Mononuclear cell (primary cell): ENCODE measurements around the gene SH3GL3. TPM values are rescaled to one million over a fixed set of nuclear protein-coding genes. Genes with fewer than 3 reads are reported as not detected.

ENCODE experiments used
- H3K27me3 ChIP-seq: 2 replicates; pipeline ENCODE4 v1.6.0; 2011; ENCODE audit warnings: low read length, control low read depth; ENCODE audit not compliant: insufficient read depth
- H3K4me1 ChIP-seq: 2 replicates; pipeline ENCODE4 v1.5.1; 2011; ENCODE audit warnings: mild to moderate bottlenecking, low read length, control low read depth; ENCODE audit not compliant: insufficient read depth
- H3K4me3 ChIP-seq: 2 replicates; pipeline ENCODE4 v1.5.1; 2011; ENCODE audit warnings: mild to moderate bottlenecking, low read length, moderate library complexity
- H3K9me3 ChIP-seq: 2 replicates; pipeline ENCODE4 v1.5.1; 2011; ENCODE audit warnings: low read depth, mild to moderate bottlenecking, control low read depth, low read length
- total RNA-seq: library from RNA; depleted of rRNA; stranded (reverse); fragments of >200 nt; gene quantifications from one replicate; pipeline ENCODE4 v1.2.3, GENCODE V29; 2012

The SH3GL3 gene
- total RNA-seq, 1 donor, result not detected

GRCh38 chr15:83556754-83557153, 109.6 kb downstream of the SH3GL3 start:
- no peaks in the 10 kb centered on the region for H3K4me1 ChIP-seq
- H3K4me3 ChIP-seq, result no peak overlapping the region
- no peaks in the 10 kb centered on the region for H3K9me3 ChIP-seq
- H3K27me3 ChIP-seq, result no peaks in the 10 kb centered on the region

DNA sequence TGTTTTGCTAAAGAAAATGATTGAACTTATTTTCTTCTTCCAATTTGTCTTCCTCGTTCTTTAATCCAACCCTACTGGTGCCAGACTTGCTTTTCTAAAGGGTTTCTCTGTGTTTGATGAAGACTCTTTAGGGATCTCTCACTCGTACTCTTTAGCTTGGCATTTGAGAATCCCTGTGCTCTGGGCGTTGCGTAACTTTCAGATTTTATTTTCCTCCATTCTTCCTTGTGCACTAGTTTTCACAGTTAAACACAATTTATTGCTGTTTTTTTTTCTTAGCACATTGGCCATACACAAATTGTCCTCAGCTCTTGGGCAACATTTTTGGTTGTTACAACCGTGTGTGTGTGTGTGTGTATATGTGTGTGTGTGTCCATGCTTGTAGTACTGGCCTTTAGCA, 111.0 kb downstream of the SH3GL3 start:
- Histone ChIP-seq H3K4me1 (no peaks in the 10 kb centered on the region), H3K27me3 (no peaks in the 10 kb centered on the region), H3K4me3 (no peak overlapping the region), H3K9me3 (no peaks in the 10 kb centered on the region)

DNA sequence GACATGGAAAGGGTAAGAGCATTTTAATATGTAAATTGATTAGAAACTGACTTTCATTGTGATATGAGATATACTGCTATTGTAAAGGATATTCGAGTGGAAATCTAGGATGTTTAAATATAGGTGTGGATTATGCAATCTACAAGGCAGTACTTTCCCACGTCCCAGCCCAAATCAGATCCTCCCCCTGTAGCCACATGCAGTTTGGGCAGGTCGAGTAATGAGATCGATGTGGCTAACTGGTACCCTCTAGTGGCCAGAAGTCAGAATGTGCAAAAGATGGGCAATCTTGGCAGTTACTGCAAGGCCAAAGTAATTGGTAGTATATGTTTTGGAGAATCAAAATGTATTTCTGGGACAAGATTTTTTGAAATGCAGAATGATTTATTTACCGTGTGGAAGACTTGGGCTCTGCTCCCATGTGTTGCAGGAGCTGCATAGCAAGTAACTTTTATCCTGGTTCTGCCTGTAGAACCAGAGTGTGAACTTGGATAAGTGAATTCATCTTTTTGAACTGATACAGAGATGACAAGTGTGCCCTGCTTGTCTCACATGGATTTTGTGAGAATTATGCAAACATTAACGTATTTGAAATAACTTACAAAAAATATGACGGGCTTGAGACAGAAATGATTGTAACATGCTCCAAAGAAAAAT, 112.3 kb downstream of the SH3GL3 start:
- no peak overlapping the region for H3K4me3 ChIP-seq
- no peaks in the 10 kb centered on the region for H3K9me3 ChIP-seq
- no peaks in the 10 kb centered on the region for H3K4me1 ChIP-seq
- H3K27me3 ChIP-seq, result no peaks in the 10 kb centered on the region

DNA sequence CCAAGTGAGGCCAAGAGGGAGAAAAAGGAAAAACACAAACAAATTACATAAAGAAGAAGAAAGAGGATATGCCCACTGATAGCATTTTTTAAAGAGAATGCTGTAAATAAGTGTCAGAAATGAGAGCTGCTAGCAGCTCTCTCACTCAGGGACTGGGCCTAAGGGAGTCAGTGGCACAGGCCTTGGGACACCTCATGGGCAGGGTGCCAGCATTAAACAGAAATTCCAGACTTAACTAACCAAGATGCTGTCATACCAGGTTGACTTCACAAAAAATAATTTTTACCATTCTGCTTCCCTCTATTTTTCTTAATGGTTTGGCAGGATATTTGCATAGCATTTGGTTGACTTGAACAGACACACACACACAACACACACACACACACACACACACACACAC, 114.5 kb downstream of the SH3GL3 start:
- no peaks in the 10 kb centered on the region for H3K9me3 ChIP-seq
- no peak overlapping the region for H3K4me3 ChIP-seq
- no peaks in the 10 kb centered on the region for H3K27me3 ChIP-seq
- H3K4me1 ChIP-seq, result no peaks in the 10 kb centered on the region

DNA sequence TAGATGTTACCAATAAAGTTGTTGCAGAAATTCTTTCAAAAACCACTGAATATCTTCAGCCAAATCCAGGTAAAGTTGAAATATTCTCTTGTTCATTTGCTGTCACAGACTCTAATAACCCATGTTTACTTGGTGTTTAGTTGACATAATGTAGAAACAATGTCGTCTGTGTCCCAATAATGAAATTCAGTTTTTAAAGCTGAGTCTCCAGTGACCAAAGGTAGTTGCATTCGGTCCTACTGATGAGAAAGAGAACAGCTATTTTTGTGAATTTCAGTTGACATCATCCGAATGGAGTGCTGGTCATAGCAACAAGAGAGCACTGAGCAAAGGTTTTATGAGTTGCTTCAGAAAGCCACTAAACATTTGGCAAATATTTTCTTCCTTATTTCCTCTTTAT, 118.0 kb downstream of the SH3GL3 start:
- Histone ChIP-seq H3K9me3 (no peaks in the 10 kb centered on the region), H3K27me3 (no peaks in the 10 kb centered on the region), H3K4me1 (no peaks in the 10 kb centered on the region), H3K4me3 (no peak overlapping the region)

- Histone ChIP-seq H3K4me1 (no peaks in the 10 kb centered on the region), H3K9me3 (no peaks in the 10 kb centered on the region), H3K4me3 (no peak overlapping the region), H3K27me3 (no peaks in the 10 kb centered on the region)
These were observed 118.5 kb downstream of the SH3GL3 start for GRCh38 chr15:83565553-83566159.

- no peak overlapping the region for H3K4me3 ChIP-seq
- H3K27me3 ChIP-seq, result no peaks in the 10 kb centered on the region
- H3K4me1 ChIP-seq, result no peaks in the 10 kb centered on the region
- H3K9me3 ChIP-seq, result no peaks in the 10 kb centered on the region
These were observed 120.2 kb downstream of the SH3GL3 start for GRCh38 chr15:83567318-83567717.

- H3K4me1 ChIP-seq, result no peaks in the 10 kb centered on the region
- no peaks in the 10 kb centered on the region for H3K27me3 ChIP-seq
- no peaks in the 10 kb centered on the region for H3K9me3 ChIP-seq
- H3K4me3 ChIP-seq, result no peak overlapping the region
These were observed 122.2 kb downstream of the SH3GL3 start for GRCh38 chr15:83569341-83569740.

GRCh38 chr15:83570756-83571155, 123.6 kb downstream of the SH3GL3 start:
- Histone ChIP-seq H3K9me3 (no peaks in the 10 kb centered on the region), H3K4me3 (no peak overlapping the region), H3K4me1 (no peaks in the 10 kb centered on the region), H3K27me3 (no peaks in the 10 kb centered on the region)

GRCh38 chr15:83571820-83572707, 124.9 kb downstream of the SH3GL3 start:
- Histone ChIP-seq H3K27me3 (no peaks in the 10 kb centered on the region), H3K4me3 (no peak overlapping the region), H3K9me3 (no peaks in the 10 kb centered on the region), H3K4me1 (no peaks in the 10 kb centered on the region)

DNA sequence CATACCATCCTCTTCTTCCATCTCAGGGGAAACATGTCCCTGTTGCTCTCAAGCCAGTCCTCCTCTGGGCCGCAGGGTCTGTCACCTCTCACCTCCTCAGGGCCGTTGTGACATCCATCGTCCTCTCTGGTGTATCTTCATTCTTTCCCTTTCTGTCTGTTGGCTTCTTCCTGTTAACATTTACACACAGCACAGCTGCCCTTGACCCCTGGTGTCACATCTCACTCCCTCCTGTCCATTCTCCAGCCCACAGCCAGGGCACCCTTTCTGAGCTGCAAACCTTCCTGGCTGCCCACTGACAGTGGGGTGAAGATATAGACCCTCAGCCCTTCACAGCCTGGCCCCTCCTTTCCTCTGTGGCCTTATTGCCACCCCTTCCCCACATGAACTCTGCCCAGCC, 127.2 kb downstream of the SH3GL3 start:
- no peaks in the 10 kb centered on the region for H3K4me1 ChIP-seq
- no peaks in the 10 kb centered on the region for H3K27me3 ChIP-seq
- no peaks in the 10 kb centered on the region for H3K9me3 ChIP-seq
- H3K4me3 ChIP-seq, result no peak overlapping the region

DNA sequence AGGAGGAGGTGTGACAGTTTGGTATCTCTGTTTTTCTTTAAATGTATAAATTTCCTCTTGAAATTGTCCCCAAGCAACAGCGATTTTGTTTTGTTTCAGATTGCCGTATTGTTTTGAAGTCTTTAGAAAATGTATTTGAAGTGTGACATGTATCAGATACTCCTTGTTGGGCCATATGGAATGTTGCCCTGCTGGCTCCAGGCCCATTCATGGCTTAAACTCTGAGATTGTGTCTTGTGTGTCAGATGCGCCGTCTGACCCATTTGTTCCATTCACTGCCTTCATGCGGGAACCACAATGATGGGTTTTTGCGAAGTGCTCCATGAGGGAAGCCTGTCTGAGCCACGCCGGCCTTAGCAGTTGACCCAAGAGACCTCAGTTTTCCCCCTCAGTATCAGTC, 131.6 kb downstream of the SH3GL3 start:
- no peaks in the 10 kb centered on the region for H3K4me1 ChIP-seq
- H3K27me3 ChIP-seq, result no peaks in the 10 kb centered on the region
- no peaks in the 10 kb centered on the region for H3K9me3 ChIP-seq
- H3K4me3 ChIP-seq, result no peak overlapping the region

DNA sequence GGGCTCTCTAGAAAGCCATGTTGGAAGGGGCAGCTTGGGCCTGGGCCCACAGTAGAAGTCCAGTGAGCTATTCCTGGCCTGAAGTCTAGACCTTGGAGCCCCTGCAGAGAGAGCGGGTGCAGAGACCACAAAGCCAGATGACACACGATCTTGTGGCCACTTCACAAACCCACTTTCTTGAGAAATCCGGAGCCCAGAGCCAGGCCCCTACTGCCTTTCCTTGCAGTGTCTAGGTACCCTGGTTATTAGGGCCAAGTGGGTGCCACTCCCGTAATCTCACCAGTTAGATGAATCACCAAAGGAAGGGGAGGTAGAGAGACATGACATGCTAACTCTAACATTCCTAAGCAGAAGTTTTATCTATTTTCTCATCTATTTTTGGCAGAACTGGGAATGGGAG, 134.2 kb downstream of the SH3GL3 start:
- H3K4me1 ChIP-seq, result no peaks in the 10 kb centered on the region
- no peak overlapping the region for H3K4me3 ChIP-seq
- no peaks in the 10 kb centered on the region for H3K27me3 ChIP-seq
- no peaks in the 10 kb centered on the region for H3K9me3 ChIP-seq

DNA sequence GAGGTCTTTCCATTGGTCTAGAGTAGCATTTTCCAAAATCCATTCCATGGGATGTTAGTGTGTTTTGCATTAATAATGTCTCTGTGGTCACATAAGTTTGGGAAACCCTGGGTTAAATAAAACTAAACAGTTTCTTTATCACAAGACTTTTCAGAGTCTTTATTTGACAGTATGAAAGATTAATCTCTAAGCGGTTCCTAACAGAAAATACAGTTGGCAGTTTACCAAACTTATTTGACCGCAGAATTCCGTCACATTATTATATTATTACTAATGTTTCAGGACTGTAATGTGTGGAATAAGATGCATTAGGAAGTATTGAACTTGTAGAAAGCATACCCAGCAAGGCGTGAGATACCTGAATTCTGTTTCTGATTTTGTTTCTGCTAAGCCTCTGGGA, 135.2 kb downstream of the SH3GL3 start:
- no peaks in the 10 kb centered on the region for H3K4me1 ChIP-seq
- H3K9me3 ChIP-seq, result no peaks in the 10 kb centered on the region
- H3K4me3 ChIP-seq, result no peak overlapping the region
- H3K27me3 ChIP-seq, result no peaks in the 10 kb centered on the region

DNA sequence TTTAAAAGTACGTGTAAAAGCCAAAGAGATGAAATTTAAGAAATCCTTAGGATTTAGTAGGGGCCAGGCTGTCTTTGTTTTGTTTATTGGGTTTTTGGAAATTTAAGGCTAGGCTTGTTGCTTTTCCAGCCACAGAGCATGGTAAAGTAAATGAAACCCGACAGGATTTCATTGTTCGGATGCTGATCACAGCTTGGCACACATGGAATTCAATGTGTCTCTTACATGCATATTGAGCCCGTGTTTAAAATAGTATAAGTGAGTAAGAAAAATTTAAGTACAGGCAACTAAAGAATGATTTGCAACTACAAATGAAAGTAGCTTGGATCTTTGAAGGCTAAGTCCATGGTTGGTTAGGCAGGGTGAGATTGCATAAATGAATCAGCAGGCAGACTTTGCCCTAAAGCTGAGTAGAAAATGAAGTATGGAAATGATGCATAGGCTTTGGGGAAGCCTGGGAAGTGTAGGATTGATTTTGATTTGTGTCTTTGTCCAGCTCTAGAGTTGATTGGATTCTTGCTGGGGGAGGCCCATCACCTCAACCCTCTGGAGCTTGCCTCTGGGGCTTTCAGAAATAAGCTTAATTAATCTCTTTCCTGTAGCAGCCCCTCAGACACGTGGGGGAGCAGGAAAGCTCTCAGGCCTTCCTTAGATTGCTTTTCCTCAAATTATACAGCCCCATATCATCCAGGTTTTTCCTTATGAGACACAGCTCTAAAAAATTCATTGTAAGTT, 138.6 kb downstream of the SH3GL3 start:
- no peak overlapping the region for H3K4me3 ChIP-seq
- H3K4me1 ChIP-seq, result no peaks in the 10 kb centered on the region
- no peaks in the 10 kb centered on the region for H3K9me3 ChIP-seq
- H3K27me3 ChIP-seq, result no peaks in the 10 kb centered on the region
